HCT116 (cell line): ENCODE data around the gene EGFL6.

Experiments used
- ATF3 ChIP-seq: IDR thresholded peaks from 2 replicates; pipeline ENCODE4 v1.6.1; 2012
- EZH2 ChIP-seq: fragments of 200-600 bp; sonication (generic); IDR thresholded peaks from 2 replicates; pipeline ENCODE4 v1.6.1; 2017; ENCODE audit warnings: antibody characterized with exemption, mixed run types

DNA sequence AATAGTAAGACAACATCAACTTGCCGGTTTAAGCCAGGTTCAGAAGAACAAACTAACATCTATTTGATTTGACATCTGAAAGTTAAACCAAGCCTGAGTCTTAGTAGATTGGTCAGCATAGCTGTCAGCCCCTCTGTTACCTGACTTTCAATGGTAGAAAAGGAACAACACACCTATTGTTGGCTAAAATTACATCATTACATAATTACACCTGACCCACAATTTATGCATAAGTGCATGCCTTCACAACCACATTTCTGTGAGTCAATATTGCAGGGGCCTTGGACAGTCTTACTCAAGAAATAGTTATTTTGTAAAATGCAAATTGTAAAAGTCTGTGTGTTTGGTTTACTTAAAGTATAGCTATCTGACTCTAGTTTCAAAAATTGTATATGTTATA is 36.2 kb downstream of the EGFL6 start:
- TF ChIP-seq ATF3 (no peak), EZH2 (no peak)
